Endothelial cell of umbilical vein (primary cell): ENCODE data around the gene DSG3. TPM values are rescaled to one million over a fixed set of nuclear protein-coding genes. Genes with fewer than 3 reads are reported as not detected.

ENCODE experiments used
- BruUV-seq: library from RNA; stranded (reverse); fragments of 400-500 nt; replicated peaks from 2 replicates; lab custom pipeline; 2021; lab: Mats Ljungman, UMichigan
- CTCF ChIA-PET: fragments of 300-600, 350-600 bp; sonication (Branson Sonifier 250); formaldehyde crosslinking; loops from one replicate; lab custom pipeline; 2021; ENCODE audit warnings: antibody characterized with exemption, inconsistent platforms; lab: Charles Lee
- POLR2A ChIA-PET: fragments of 300-600, 350-600 bp; sonication (Branson Sonifier 250); formaldehyde crosslinking; loops from one replicate; lab custom pipeline; 2021; ENCODE audit warnings: antibody characterized with exemption, inconsistent platforms; lab: Charles Lee
- DNase-seq: peaks from one replicate; pipeline ENCODE4 v3.0.0-alpha.2; 2011; ENCODE audit warnings: low read depth, low spot score
- FAIRE-seq: peaks from 2 replicates; lab custom pipeline; 2011; peaks lifted over from hg19 to GRCh38; lab: Jason Lieb, UNC
- H2AFZ ChIP-seq: 2 replicates; pipeline ENCODE4 v1.6.0; 2012; ENCODE audit warnings: low read depth, low read length, control low read depth, inconsistent platforms
- H3K27ac ChIP-seq: 2 replicates; pipeline ENCODE4 v1.5.1; 2011; ENCODE audit warnings: low read depth, mild to moderate bottlenecking, control low read depth, low read length, moderate library complexity; ENCODE audit not compliant: insufficient read depth
- H3K27me3 ChIP-seq, 2 experiments: 2 replicates each; pipeline versions ENCODE4 v1.6.0 to v1.6.1; 2011; ENCODE audit warnings: low read length in 2 of 2, mixed read lengths in 1 of 2; ENCODE audit not compliant: control insufficient read depth in 2 of 2, insufficient read depth in 2 of 2
- H3K36me3 ChIP-seq, 2 experiments: 2 replicates in 1 of 2; 3 replicates in 1 of 2; pipeline ENCODE4 v1.5.1; 2011; ENCODE audit warnings: low read length in 2 of 2, mild to moderate bottlenecking in 1 of 2, moderate library complexity in 1 of 2; ENCODE audit not compliant: control insufficient read depth in 2 of 2, insufficient read depth in 2 of 2; ENCODE audit errors: extremely low read depth in 1 of 2
- H3K4me1 ChIP-seq: 3 replicates; pipeline ENCODE4 v1.5.1; 2011; ENCODE audit warnings: mild to moderate bottlenecking, low read length; ENCODE audit not compliant: control insufficient read depth, insufficient read depth; ENCODE audit errors: extremely low read depth
- H3K4me2 ChIP-seq: 2 replicates; pipeline ENCODE4 v1.6.1; 2011; ENCODE audit warnings: low read length, control low read depth, mixed read lengths; ENCODE audit not compliant: insufficient read depth
- H3K4me3 ChIP-seq, 3 experiments: fragments of 200-600 bp in 1 of 3; sonication (generic), shearing (Covaris generic) in 1 of 3; replicated peaks in 1 of 3; 2 replicates each; pipeline ENCODE4 v1.5.1; 2011 to 2016; ENCODE audit warnings: control low read depth in 3 of 3, low read length in 3 of 3, mild to moderate bottlenecking in 2 of 3, inconsistent platforms in 1 of 3, low read depth in 1 of 3, moderate library complexity in 1 of 3; ENCODE audit not compliant: insufficient read depth in 1 of 3
- H3K79me2 ChIP-seq: 2 replicates; pipeline ENCODE4 v1.6.0; 2012; ENCODE audit warnings: low read length, inconsistent platforms; ENCODE audit not compliant: control insufficient read depth, insufficient read depth
- H3K9ac ChIP-seq: replicated peaks from 2 replicates; pipeline ENCODE3; 2011; ENCODE audit warnings: low read length, control low read depth; ENCODE audit not compliant: insufficient read depth; ENCODE audit errors: extremely low read depth
- H3K9me1 ChIP-seq: replicated peaks from 3 replicates; pipeline ENCODE4 v1.6.0; 2011; ENCODE audit warnings: mild to moderate bottlenecking, low read length; ENCODE audit not compliant: control insufficient read depth, insufficient read depth; ENCODE audit errors: extremely low read depth
- H3K9me3 ChIP-seq: replicated peaks from 2 replicates; pipeline ENCODE4 v1.5.1; 2012; ENCODE audit warnings: low read length, inconsistent platforms; ENCODE audit not compliant: control insufficient read depth, insufficient read depth
- H4K20me1 ChIP-seq: replicated peaks from 2 replicates; pipeline ENCODE3; 2011; ENCODE audit warnings: mild to moderate bottlenecking, low read length; ENCODE audit not compliant: control insufficient read depth, insufficient read depth; ENCODE audit errors: extremely low read depth
- EZH2 ChIP-seq: IDR thresholded peaks from 2 replicates; pipeline ENCODE4 v1.6.1; 2012; ENCODE audit warnings: borderline replicate concordance, low read depth, mild to moderate bottlenecking, moderate library complexity, low read length, inconsistent platforms; ENCODE audit not compliant: severe bottlenecking
- FOS ChIP-seq: IDR thresholded peaks from 2 replicates; pipeline ENCODE4 v1.6.1; 2011; ENCODE audit warnings: mild to moderate bottlenecking, low read length, moderate library complexity, borderline replicate concordance; ENCODE audit not compliant: insufficient read depth
- GATA2 ChIP-seq: IDR thresholded peaks from 2 replicates; pipeline ENCODE4 v1.7.0; 2011; ENCODE audit warnings: low read depth, mild to moderate bottlenecking, moderate library complexity, mixed read lengths, low read length; ENCODE audit not compliant: insufficient read length, insufficient read depth
- JUN ChIP-seq: IDR thresholded peaks from 2 replicates; pipeline ENCODE4 v1.6.1; 2011; ENCODE audit warnings: borderline replicate concordance, low read depth; ENCODE audit not compliant: insufficient read length, insufficient read depth
- MAX ChIP-seq: IDR thresholded peaks from 2 replicates; pipeline ENCODE4 v1.6.1; 2011; ENCODE audit not compliant: insufficient read depth, insufficient read length
- MYC ChIP-seq: IDR thresholded peaks from one replicate; pipeline ENCODE4 v1.6.1; 2011; ENCODE audit warnings: mild to moderate bottlenecking, low read depth, low read length
- POLR2A ChIP-seq: IDR thresholded peaks from 2 replicates; pipeline ENCODE4 v1.6.1; 2012; ENCODE audit warnings: low read depth, mild to moderate bottlenecking, control low read depth, low read length
- POLR2AphosphoS5 ChIP-seq: IDR thresholded peaks from 2 replicates; pipeline ENCODE4 v1.6.1; 2012; ENCODE audit warnings: low read depth, mild to moderate bottlenecking, control low read depth, low read length, moderate library complexity; ENCODE audit not compliant: insufficient read depth
- dilution Hi-C: fragments of 300-500 bp; cut with MboI; formaldehyde crosslinking; loops from one replicate; pipeline ENCODE4 v1.15.0; 2019; ENCODE audit warnings: low sequenced_read_pairs; ENCODE audit not compliant: extremely low pct_ligation_motif_present
- intact Hi-C: fragments of 100-400 bp; cut with micrococcal nuclease; formaldehyde crosslinking; loops from one replicate; pipeline ENCODE4 v1.10.0; 2022
- polyA plus RNA-seq, 4 experiments: library from polyadenylated mRNA; depleted of rRNA in 3 of 4; stranded (reverse) in 3 of 4; unstranded in 1 of 4; fragments of >200 nt; gene quantifications; 2 replicates each; pipeline versions ENCODE4 v1.2.1 to v1.2.3, GENCODE V29; 2011 to 2012; ENCODE audit warnings: missing spikeins in 1 of 4
- total RNA-seq: library from RNA; stranded (reverse); gene quantifications from 2 replicates; pipeline ENCODE4 v1.2.3, GENCODE V29; 2021
- TF ChIP-seq, protein P1 (sequence below), 2 donors: IDR thresholded peaks; 1 replicate in 1 of 2; 2 replicates in 1 of 2; pipeline ENCODE4 v1.5.1; 2011; ENCODE audit warnings: low read length in 2 of 2, mild to moderate bottlenecking in 2 of 2, moderate library complexity in 2 of 2, control low read depth in 1 of 2, inconsistent platforms in 1 of 2, low read depth in 1 of 2; ENCODE audit not compliant: insufficient read depth in 1 of 2; ENCODE audit errors: extremely low read depth in 1 of 2

The DSG3 gene
- total and polyA plus RNA-seq, 2 donors (not counting 3 experiments of a cell fraction or from before 2014, with no cell fraction given), result 0.07 TPM; not detected in 1

GRCh38 chr18:31469629-31470028 lies 22.1 kb downstream of the DSG3 start:
- CTCF ChIA-PET, result no interaction called here
- Histone ChIP-seq H2AFZ (no peak overlapping the region), H3K79me2 (no peaks in the 10 kb centered on the region), H3K27ac (no peak overlapping the region), H3K9ac (no peak overlapping the region), H3K4me3 (no peak overlapping the region), H3K9me1 (no peaks in the 10 kb centered on the region), H3K9me3 (no peaks in the 10 kb centered on the region), H3K27me3 (no peaks in the 10 kb centered on the region), H4K20me1 (no peaks in the 10 kb centered on the region), H3K36me3 (no peaks in the 10 kb centered on the region), H3K4me1 (no peaks in the 10 kb centered on the region), H3K4me2 (no peak overlapping the region)
- dilution Hi-C loops (no loop called here), intact Hi-C loops (no loop called here)
- FAIRE-seq, result no peak
- no TSS peak for BruUV-seq
- no peak for DNase-seq
- TF ChIP-seq, protein P1, sequence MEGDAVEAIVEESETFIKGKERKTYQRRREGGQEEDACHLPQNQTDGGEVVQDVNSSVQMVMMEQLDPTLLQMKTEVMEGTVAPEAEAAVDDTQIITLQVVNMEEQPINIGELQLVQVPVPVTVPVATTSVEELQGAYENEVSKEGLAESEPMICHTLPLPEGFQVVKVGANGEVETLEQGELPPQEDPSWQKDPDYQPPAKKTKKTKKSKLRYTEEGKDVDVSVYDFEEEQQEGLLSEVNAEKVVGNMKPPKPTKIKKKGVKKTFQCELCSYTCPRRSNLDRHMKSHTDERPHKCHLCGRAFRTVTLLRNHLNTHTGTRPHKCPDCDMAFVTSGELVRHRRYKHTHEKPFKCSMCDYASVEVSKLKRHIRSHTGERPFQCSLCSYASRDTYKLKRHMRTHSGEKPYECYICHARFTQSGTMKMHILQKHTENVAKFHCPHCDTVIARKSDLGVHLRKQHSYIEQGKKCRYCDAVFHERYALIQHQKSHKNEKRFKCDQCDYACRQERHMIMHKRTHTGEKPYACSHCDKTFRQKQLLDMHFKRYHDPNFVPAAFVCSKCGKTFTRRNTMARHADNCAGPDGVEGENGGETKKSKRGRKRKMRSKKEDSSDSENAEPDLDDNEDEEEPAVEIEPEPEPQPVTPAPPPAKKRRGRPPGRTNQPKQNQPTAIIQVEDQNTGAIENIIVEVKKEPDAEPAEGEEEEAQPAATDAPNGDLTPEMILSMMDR (IDR thresholded peaks at IDR 0.05; ENCODE audit: extremely low read depth in 1 of 2, insufficient read depth in 1 of 2, low read depth in 1 of 2, low read length in 2 of 2), result no peak
- no peak for TF ChIP-seq JUN
- TF ChIP-seq MYC, result no peak
- TF ChIP-seq FOS, result no peak
- no peak for TF ChIP-seq MAX
- POLR2A ChIA-PET, result no interaction called here

GRCh38 chr18:31478688-31479087 lies 31.1 kb downstream of the DSG3 start:
- no peak overlapping the region for H2AFZ ChIP-seq
- no peak overlapping the region for H3K4me2 ChIP-seq
- no peaks in the 10 kb centered on the region for H3K9me3 ChIP-seq
- no peaks in the 10 kb centered on the region for H3K27me3 ChIP-seq
- DNase-seq (no peak), FAIRE-seq (no peak)
- no peak overlapping the region for H3K4me3 ChIP-seq
- H3K79me2 ChIP-seq, result no peaks in the 10 kb centered on the region
- dilution Hi-C loops (no loop called here), intact Hi-C loops (no loop called here)
- H3K27ac ChIP-seq, result no peak overlapping the region
- TF ChIP-seq GATA2 (no peak), EZH2 (no peak), MAX (no peak), FOS (no peak), POLR2A (no peak), MYC (no peak), POLR2AphosphoS5 (no peak), JUN (no peak)
- TF ChIP-seq, protein P1 (IDR thresholded peaks at IDR 0.05; ENCODE audit: extremely low read depth in 1 of 2, insufficient read depth in 1 of 2, low read depth in 1 of 2, low read length in 2 of 2), result no peak
- H3K36me3 ChIP-seq, result no peaks in the 10 kb centered on the region
- no peaks in the 10 kb centered on the region for H3K9me1 ChIP-seq
- BruUV-seq, result no TSS peak
- H3K9ac ChIP-seq, result no peak overlapping the region
- H3K4me1 ChIP-seq, result no peaks in the 10 kb centered on the region
- H4K20me1 ChIP-seq, result no peaks in the 10 kb centered on the region
- ChIA-PET CTCF (no interaction called here), POLR2A (no interaction called here)
